Heart left ventricle (tissue), 13 donors: ENCODE results near the gene ARPC5.

Experiments
- POLR2A ChIP-seq, 2 donors: fragments of 450-650 bp; IDR thresholded peaks; one replicate each; pipeline ENCODE4 v1.6.1; 2017; ENCODE audit warnings: antibody characterized with exemption in 2 of 2, mild to moderate bottlenecking in 2 of 2, moderate library complexity in 2 of 2
- TF ChIP-seq, protein P1 (sequence below), 12 donors: fragments of 200-600 bp; sonication (generic) in 4 of 12; IDR thresholded peaks; one replicate each; pipeline versions ENCODE4 v1.5.0 to v1.8.0; 2018 to 2022; ENCODE audit warnings: antibody characterized with exemption in 12 of 12, mild to moderate bottlenecking in 5 of 12
- donor health status: ischemic (EF 13 %, LVEDD 7.1; RV severe dilation, severe dysfunction).
- donor health status: DM: no; HTN: yes; CAD: no.
- donor health status: DM: no; HTN: no; CAD: no.
- donor health status: ischemic (EF 25% LVEDD 6.9; RV normal size, moderate dysfunction).
- donor health status: ischemic (EF 25% LVEDD 5.7; RV mildly dilated, moderate dysfunction).
- donor health status: ischemic (EF 35%, LVEDD 5.7; RV mildly dilated, moderate dysfunction).
- donor health status: nonischemic (EF 11% LVEDD 7.7; RV severe dilation, severe dysfunction).
- donor health status: DM: yes; HTN: yes; CAD: no.
- donor health status: PGD.
- donor health status: ischemic (EF 29% LVEDD 5.4; RV normal size, mild dysfunction).
- donor health status: nonischemic (EF 23%, LVEDD 6.1; RV moderate dilation, normal function).

DNA sequence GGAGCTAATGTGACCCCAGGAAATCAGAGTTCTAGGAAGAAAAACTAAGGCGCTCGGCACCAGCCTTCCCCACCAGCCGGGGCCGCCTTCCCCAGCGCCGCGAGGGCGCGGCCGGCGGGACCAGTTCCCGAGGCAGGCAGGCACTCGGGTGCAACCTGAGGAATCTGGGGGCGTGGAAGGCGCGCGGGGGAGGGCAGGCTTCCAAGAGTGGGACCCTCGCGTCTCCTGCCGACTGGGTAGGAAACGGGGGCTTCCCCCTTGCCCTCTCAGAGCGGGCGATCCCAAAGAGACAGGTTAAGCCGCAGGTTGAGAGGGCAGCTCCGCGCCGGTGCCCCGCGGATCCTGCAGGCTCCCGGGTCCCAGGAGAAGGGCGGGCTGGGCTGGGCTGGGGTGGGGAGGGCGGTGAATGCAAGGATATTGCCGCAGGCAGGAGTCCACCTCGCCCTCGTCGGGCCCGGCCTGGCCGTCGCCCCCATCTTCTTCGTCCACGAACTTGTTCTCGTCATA is 431 bp downstream of the ARPC5 start:
- TF ChIP-seq, protein P1, sequence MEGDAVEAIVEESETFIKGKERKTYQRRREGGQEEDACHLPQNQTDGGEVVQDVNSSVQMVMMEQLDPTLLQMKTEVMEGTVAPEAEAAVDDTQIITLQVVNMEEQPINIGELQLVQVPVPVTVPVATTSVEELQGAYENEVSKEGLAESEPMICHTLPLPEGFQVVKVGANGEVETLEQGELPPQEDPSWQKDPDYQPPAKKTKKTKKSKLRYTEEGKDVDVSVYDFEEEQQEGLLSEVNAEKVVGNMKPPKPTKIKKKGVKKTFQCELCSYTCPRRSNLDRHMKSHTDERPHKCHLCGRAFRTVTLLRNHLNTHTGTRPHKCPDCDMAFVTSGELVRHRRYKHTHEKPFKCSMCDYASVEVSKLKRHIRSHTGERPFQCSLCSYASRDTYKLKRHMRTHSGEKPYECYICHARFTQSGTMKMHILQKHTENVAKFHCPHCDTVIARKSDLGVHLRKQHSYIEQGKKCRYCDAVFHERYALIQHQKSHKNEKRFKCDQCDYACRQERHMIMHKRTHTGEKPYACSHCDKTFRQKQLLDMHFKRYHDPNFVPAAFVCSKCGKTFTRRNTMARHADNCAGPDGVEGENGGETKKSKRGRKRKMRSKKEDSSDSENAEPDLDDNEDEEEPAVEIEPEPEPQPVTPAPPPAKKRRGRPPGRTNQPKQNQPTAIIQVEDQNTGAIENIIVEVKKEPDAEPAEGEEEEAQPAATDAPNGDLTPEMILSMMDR (IDR thresholded peaks at IDR 0.05): no peak
- no peak for TF ChIP-seq POLR2A (IDR thresholded peaks at IDR 0.05)
